Breast epithelium (tissue), 3 donors: Measurements from ENCODE around the gene ATP6V1G3.

Source experiments
- CTCF ChIP-seq, 3 donors: fragments of 450-650 bp; IDR thresholded peaks; one replicate each; pipeline ENCODE4 v1.5.1; 2016 to 2017; ENCODE audit warnings: antibody characterized with exemption in 3 of 3, mild to moderate bottlenecking in 3 of 3, moderate library complexity in 3 of 3
- POLR2A ChIP-seq: fragments of 450-650 bp; IDR thresholded peaks from one replicate; pipeline ENCODE4 v1.6.1; 2016; ENCODE audit warnings: antibody characterized with exemption, mild to moderate bottlenecking, moderate library complexity

DNA sequence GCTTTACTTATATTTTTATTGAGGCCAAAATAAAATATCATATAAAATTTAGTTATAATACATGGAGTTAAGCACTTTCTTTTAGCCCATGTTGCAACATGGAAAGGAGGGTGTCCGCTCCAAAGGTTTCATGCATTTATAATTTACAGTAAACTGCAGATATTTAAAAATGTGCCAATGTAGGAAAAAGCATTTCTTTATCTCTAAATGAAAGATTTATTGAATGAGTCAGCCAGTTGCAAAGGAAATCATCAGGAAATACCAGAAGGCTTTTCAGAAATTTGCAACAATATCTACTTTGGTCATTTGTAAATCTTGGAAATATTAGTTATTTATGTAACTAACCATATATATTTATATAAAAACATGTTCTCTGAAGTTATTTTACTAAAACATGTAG lies 12.1 kb downstream of the ATP6V1G3 start:
- TF ChIP-seq POLR2A (no peak), CTCF (IDR thresholded peaks at IDR 0.05) (no peak)
